GF-D8 (cell line): ENCODE data around the gene XBP1.
A peak's percentile ranks its signal among the peaks of the same experiment; 100 is the strongest.
"Not testable (repeated sequence)": the region's sequence is repeated elsewhere in the genome, so short reads cannot be mapped to it uniquely, and the experiment has no call there.

ENCODE experiments used
- DNase-seq: peaks from one replicate; lab custom pipeline; 2025; lab: John Stamatoyannopoulos, UW

The XBP1 gene

GRCh38 chr22:28791841-28792490 is 8.4 kb downstream of the XBP1 start:
- no peak for DNase-seq

DNA sequence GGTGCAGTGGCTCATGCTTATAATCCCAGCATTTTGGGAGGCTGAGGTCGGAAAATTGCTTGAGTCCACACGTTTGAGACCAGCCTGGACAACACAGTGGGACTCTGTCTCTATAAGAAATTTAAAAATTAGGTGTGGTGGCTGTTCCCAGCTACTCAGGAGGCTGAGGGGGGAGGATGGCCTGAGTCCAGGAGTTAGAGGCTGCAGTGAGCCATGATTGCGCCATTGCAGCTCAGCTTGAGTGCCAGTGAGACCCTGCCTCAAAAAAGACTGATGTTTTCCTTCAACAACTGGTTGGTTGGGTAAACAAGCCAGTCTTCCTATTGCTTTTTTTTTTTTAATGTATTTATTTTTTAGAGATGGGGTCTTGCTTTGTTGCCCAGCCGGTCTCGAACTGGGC is 9.2 kb downstream of the XBP1 start:
- DNase-seq = no peak

DNA sequence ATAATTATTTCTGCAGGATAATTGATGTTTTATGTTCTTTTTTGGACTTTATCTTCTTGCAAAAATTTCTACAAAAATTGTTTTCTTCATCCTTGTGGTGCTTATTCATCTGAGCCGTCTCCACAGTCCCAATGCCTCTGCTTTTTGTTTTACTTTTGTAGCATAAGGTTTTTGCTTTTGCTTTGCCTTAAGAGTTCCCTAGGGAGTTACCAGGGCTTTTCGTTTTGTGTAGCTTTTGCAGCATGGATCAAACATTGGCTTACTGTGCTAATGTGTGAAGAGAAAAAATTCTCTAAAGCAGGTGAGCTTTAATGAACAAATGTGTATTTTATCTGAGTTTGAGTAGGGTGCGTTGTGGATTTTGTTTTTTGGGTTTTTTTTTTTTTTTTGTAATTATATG is 11.8 kb downstream of the XBP1 start:
- no peak for DNase-seq

- no peak for DNase-seq
Measured at GRCh38 chr22:28783786-28784671, 16.3 kb downstream of the XBP1 start.

DNA sequence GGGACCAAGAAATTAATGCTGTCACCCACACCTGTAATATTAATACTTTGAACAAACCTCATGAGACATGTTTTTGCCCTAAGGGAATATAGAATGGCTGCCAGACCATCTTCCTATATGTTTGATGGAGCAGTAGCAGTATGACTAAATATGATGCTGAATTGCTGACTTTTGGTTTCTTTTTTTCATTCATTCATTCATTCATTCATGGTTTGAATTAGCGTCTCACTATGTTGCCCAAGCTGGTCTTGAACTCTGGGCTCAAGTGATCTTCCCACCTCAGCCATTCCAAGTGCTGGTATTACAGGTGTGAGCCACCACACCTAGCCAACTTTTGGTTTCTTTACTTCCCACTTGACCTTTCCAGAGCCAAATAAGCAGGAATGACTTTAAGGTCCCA is 20.1 kb downstream of the XBP1 start:
- no peak for DNase-seq

GRCh38 chr22:28779833-28780232 is 20.5 kb downstream of the XBP1 start:
- no peak for DNase-seq

DNA sequence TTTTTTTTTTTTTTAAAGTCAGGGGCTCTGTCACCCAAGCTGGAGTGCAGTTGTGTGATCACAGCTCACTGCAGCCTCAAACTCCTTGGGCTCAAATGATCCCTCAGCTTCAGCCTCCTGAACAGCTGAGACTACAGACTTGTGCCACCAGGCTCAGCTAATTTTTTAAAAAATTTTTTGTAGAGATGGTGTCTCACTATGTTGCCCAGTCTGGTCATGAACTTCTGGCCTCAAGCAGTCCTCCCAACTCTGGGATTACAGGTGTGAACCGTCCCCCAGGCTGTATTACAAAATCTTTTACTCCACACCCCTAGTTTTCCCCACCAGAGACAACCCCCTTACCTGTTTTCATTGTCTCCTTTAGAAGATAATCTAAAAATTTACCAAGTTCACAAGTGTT is 26.0 kb downstream of the XBP1 start:
- DNase-seq = no peak

DNA sequence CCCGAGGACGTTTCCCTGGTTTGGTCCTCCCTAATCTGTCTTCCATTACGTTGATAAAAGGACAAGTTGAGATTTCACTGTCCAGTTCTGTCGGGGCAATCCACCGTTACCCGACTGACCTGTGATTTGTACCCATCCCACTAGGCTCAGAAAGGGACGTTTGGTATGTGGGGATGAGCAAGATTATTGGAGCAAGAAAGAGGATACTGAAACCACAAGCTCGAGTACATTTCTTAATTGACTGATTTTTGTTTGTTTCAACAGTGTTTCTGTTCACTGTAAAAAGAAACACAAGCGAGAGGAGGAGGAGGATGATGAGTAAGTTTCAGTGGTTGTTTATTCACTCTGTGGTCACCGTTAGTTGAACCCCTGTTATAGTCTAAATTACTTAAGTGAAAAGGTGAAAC is 26.9 kb downstream of the XBP1 start:
- no peak for DNase-seq

DNA sequence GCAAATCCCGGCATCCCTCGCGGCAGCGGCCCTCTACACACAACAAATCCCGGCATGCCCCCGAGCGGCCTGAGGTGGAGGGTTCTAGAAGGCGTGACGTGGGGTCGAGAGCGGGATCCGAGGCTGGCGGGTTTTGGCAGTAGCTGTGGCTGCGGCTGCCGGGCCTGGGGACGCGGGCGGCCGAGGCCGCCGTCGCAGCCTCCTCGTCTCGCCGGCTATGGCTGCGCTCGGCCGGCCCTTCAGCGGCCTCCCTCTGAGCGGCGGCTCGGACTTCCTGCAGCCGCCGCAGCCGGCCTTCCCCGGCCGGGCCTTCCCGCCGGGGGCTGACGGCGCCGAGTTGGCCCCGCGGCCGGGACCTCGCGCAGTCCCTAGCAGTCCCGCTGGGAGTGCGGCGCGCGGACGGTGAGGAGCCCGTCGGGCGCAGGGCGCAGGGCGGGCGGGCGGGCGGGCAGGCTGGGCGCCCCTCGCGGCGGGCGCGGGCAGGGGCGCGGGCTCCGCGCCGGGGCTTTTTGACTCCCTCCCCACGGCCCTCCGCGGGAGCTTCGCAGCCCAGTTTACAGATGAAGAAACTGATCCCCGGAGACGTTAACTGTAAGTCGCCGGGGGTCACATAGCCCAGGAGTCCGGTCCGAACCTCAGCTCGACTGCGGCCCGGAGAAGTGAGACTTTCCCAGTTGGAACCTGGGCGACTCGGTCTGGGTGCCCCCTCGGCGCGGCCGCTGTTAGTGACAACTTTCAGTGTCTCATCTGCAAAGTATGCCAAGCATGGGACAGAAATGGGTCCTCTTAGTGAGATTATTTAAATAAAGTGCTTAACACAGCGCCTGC is 27.5 kb downstream of the XBP1 start, which contains the start of gene CCDC117:
Gene CCDC117 (plus strand): TSS at position 63 of the 828 bp plus-strand sequence. CDS start 155 bp downstream, at position 218.
- peak; percentile 79 for DNase-seq

DNA sequence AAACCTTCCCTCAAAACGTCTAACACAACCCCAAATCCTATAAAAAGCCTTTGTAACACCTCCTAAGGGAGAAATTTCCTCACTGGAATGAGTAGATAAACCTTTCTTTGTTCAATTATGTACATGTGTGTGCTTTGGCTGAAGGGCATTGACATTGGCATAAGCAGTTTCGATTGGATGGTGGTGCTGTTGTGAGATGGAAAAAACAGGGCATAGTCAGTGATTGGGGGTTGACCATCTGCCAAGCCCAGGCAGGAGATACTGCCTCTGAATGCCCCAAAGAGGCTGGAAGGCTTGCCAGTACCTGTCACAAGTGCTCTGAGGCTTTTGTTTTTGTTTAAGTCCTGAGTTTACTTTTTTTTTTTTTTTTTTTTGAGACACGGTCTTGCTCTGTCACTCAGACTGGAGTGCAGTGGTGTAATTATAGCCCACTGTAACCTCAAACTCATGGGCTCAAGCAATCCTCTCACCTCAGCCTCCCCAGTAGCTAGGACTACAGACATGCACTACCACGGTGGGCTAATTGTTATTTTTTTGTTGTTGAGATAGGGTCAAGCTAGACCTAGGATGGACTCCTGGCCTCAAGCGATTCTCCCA is 29.1 kb downstream of the XBP1 start:
- no peak for DNase-seq

DNA sequence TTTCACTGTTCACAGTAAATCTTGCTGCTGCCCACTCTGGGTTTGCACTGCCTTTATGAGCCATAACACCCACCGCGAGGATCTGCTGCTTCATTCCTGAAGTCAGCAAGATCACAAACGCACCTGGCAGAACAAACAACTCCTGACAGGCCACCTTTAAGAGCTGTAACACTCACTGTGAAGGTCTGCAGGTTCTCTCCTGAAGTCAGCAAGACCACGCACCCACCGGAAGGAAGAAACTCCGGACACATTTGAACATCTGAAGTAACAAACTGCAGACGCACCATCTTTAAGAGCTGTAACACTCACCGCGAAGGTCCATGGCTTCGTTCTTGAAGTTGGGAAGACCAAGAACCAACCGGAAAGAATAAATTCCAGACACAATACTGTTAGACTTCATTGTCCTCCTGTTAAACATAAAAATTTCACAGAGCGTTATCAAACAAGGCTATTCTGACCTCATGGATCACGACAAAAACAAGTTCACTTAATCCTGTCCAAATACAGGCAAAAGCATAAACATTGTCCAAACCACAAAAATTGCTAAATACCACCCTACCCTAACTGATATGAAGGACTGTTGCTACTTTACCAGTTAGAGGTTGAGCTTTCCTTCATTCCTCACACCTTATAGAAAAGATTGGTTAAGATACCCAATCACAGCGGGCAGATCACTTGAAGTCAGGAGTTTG is 30.8 kb downstream of the XBP1 start:
- DNase-seq = no peak

GRCh38 chr22:28768701-28769393 is 31.5 kb downstream of the XBP1 start:
- no peak for DNase-seq

DNA sequence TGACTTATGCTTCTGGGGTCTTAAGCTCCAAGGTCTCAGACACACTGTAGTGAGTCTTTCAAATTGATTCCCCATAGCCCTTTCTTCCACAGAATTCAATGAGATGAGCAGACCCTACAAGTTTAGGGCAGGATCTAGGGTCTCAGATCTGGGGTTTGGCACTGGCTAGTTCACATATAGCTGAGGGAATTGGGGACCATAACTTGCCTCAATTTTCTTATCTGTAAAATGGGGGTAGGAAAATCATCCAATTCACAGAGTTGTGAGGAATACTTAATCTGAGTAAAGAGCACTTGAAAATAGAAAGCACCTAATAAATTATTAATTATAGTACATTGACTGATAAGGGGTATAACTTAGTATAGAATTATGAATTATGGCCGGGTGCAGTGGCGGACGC is 33.7 kb downstream of the XBP1 start:
- DNase-seq = no peak

- not testable (repeated sequence) for DNase-seq
Measured at GRCh38 chr22:28762000-28762399, 38.4 kb downstream of the XBP1 start.

GRCh38 chr22:28761449-28761755 is 39.0 kb downstream of the XBP1 start:
- DNase-seq = no peak

DNA sequence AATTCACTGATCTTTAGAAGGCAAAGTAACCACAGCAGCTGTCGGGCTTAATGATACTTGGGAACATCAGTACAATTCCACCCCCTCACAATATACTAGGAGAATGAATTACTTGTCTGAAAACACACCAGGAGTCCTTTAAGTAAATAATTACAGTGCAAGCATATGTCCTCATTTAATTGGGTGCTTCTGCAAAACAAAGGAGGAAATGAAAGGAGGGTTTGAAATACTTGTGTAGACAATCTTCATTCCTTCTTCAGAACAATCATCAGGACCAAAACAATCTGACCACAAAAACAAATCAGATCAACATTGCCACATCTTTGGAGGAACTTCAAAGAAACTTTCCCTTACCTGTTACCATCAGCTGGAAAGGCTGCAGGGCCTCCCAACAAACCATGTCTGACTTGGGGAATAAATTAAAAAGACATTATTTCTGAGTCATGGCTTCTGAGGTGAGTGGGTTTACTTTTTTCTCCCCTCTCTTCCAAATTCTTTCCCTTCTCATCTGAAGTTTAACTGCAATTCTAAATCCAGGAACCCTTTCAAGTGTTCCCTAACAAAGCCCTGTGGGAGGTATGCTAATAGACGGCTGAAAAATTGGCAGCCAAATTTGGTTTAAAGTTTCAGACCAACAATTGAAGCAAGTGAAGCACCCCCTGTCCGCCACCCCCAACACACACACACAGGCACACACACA is 40.4 kb downstream of the XBP1 start:
- no peak for DNase-seq

- DNase-seq = not testable (repeated sequence)
Measured at GRCh38 chr22:28754512-28754911, 45.9 kb downstream of the XBP1 start.

GRCh38 chr22:28750471-28750881 is 49.9 kb downstream of the XBP1 start:
- DNase-seq = no peak
